ENCODE measurements around the gene CDH10. TPM values are rescaled to one million over a fixed set of nuclear protein-coding genes. Genes with fewer than 3 reads are reported as not detected.

Gene CDH10
- polyA plus RNA-seq, 1 donor from 2014 or later, result 5.3 TPM

- Histone ChIP-seq H3K9ac (ENCODE audit: low read length) (no peak overlapping the region), H3K4me2 (ENCODE audit: low read length) (no peak overlapping the region), H2AFZ (ENCODE audit: low read depth, low read length) (no peak overlapping the region), H3K36me3 (ENCODE audit: insufficient read depth, low read length) (no peaks in the 10 kb centered on the region), H3K9me2 (ENCODE audit: insufficient read depth, low read length) (no peaks in the 10 kb centered on the region), H4K20me1 (ENCODE audit: insufficient read depth) (no peaks in the 10 kb centered on the region), H3F3A (ENCODE audit: insufficient read depth, low read length, poor library complexity, severe bottlenecking) (no peaks in the 10 kb centered on the region), H3K27ac (ENCODE audit: low read length) (no peak overlapping the region), H3K27me3 (ENCODE audit: insufficient read depth, low read depth, low read length) (no peaks in the 10 kb centered on the region), H3K79me2 (replicated peaks; ENCODE audit: insufficient read depth, low read length) (no peaks in the 10 kb centered on the region), H3K4me3 (ENCODE audit: low read length) (no peak overlapping the region), H3K9me3 (ENCODE audit: low read length) (no peaks in the 10 kb centered on the region)
- TF ChIP-seq, protein P1, sequence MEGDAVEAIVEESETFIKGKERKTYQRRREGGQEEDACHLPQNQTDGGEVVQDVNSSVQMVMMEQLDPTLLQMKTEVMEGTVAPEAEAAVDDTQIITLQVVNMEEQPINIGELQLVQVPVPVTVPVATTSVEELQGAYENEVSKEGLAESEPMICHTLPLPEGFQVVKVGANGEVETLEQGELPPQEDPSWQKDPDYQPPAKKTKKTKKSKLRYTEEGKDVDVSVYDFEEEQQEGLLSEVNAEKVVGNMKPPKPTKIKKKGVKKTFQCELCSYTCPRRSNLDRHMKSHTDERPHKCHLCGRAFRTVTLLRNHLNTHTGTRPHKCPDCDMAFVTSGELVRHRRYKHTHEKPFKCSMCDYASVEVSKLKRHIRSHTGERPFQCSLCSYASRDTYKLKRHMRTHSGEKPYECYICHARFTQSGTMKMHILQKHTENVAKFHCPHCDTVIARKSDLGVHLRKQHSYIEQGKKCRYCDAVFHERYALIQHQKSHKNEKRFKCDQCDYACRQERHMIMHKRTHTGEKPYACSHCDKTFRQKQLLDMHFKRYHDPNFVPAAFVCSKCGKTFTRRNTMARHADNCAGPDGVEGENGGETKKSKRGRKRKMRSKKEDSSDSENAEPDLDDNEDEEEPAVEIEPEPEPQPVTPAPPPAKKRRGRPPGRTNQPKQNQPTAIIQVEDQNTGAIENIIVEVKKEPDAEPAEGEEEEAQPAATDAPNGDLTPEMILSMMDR (IDR thresholded peaks at IDR 0.05; ENCODE audit: poor library complexity, severe bottlenecking), result no peak
- TF ChIP-seq MXI1 (conservative IDR thresholded peaks at IDR 0.05; ENCODE audit: poor library complexity, severe bottlenecking) (no peak), EZH2 (IDR thresholded peaks at IDR 0.05; ENCODE audit: borderline replicate concordance, insufficient read depth, low read length, poor library complexity, severe bottlenecking) (no peak)
These were observed 28.2 kb downstream of the CDH10 start for GRCh38 chr5:24616566-24616965.

DNA sequence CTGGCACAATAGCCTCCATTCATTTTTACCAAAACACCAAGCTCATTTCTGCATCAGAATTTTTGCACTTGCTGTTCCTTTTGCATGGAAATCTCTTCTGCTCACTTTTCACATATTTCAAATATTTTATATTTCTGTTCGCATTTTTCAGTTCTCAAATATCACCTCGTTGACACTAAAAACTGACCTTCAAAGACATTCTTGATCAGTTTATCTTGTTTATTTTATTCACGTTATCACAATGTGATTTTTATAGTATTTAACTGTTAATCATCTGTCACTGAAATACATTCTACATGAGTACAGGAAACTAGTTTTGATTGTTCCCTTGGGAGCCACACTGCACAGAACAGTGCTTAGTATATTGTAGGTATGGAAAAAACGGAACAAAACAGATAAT lies 29.6 kb downstream of the CDH10 start:
- no peak overlapping the region for H3K4me2 ChIP-seq (ENCODE audit: low read length)
- H3K9me2 ChIP-seq (ENCODE audit: insufficient read depth, low read length), result no peaks in the 10 kb centered on the region
- no peak for TF ChIP-seq SMC3 (conservative IDR thresholded peaks at IDR 0.05; ENCODE audit: poor library complexity)
- no peak for TF ChIP-seq MXI1 (conservative IDR thresholded peaks at IDR 0.05; ENCODE audit: poor library complexity, severe bottlenecking)
- TF ChIP-seq RAD21 (conservative IDR thresholded peaks at IDR 0.05), result no peak
- TF ChIP-seq, protein P2, sequence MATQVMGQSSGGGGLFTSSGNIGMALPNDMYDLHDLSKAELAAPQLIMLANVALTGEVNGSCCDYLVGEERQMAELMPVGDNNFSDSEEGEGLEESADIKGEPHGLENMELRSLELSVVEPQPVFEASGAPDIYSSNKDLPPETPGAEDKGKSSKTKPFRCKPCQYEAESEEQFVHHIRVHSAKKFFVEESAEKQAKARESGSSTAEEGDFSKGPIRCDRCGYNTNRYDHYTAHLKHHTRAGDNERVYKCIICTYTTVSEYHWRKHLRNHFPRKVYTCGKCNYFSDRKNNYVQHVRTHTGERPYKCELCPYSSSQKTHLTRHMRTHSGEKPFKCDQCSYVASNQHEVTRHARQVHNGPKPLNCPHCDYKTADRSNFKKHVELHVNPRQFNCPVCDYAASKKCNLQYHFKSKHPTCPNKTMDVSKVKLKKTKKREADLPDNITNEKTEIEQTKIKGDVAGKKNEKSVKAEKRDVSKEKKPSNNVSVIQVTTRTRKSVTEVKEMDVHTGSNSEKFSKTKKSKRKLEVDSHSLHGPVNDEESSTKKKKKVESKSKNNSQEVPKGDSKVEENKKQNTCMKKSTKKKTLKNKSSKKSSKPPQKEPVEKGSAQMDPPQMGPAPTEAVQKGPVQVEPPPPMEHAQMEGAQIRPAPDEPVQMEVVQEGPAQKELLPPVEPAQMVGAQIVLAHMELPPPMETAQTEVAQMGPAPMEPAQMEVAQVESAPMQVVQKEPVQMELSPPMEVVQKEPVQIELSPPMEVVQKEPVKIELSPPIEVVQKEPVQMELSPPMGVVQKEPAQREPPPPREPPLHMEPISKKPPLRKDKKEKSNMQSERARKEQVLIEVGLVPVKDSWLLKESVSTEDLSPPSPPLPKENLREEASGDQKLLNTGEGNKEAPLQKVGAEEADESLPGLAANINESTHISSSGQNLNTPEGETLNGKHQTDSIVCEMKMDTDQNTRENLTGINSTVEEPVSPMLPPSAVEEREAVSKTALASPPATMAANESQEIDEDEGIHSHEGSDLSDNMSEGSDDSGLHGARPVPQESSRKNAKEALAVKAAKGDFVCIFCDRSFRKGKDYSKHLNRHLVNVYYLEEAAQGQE (IDR thresholded peaks at IDR 0.05; ENCODE audit: borderline replicate concordance), result no peak
- TF ChIP-seq POLR2AphosphoS5 (IDR thresholded peaks at IDR 0.05), result no peak
- TF ChIP-seq EZH2 (IDR thresholded peaks at IDR 0.05; ENCODE audit: borderline replicate concordance, insufficient read depth, low read length, poor library complexity, severe bottlenecking), result no peak
- no peak for TF ChIP-seq TAF1 (IDR thresholded peaks at IDR 0.05; ENCODE audit: low read depth)
- no peaks in the 10 kb centered on the region for H4K20me1 ChIP-seq (ENCODE audit: insufficient read depth)
- no peak overlapping the region for H2AFZ ChIP-seq (ENCODE audit: low read depth, low read length)
- no peaks in the 10 kb centered on the region for H3K27me3 ChIP-seq (ENCODE audit: insufficient read depth, low read depth, low read length)
- H3K4me3 ChIP-seq (ENCODE audit: low read length), result no peak overlapping the region
- no peak overlapping the region for H3K9ac ChIP-seq (ENCODE audit: low read length)
- no peaks in the 10 kb centered on the region for H3K79me2 ChIP-seq (replicated peaks; ENCODE audit: insufficient read depth, low read length)
- no peaks in the 10 kb centered on the region for H3K9me3 ChIP-seq (ENCODE audit: low read length)
- no peaks in the 10 kb centered on the region for H3F3A ChIP-seq (ENCODE audit: insufficient read depth, low read length, poor library complexity, severe bottlenecking)
- H3K27ac ChIP-seq (ENCODE audit: low read length), result no peak overlapping the region
- no peaks in the 10 kb centered on the region for H3K36me3 ChIP-seq (ENCODE audit: insufficient read depth, low read length)

DNA sequence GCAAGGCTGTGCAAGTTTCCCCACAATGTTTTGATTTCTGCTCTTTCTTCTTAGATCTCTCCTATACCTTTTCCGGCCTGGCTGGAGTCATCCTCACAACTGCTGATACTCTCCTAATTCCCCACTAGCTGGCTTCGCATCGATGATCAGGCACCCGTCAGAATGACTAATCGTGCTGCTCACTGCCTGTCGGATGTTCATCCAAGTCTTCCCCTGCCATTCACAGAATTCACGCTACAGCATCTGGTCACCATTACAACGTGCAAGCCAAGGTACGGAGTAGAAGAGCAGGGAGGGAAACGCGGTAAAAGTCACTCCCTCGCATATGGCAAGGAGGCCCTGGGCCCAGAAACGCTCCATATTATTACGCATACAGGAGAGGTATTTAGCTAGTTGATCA lies 35.1 kb downstream of the CDH10 start:
- no peak for TF ChIP-seq EZH2 (IDR thresholded peaks at IDR 0.05; ENCODE audit: borderline replicate concordance, insufficient read depth, low read length, poor library complexity, severe bottlenecking)
- TF ChIP-seq RAD21 (conservative IDR thresholded peaks at IDR 0.05), result no peak
- no peak for TF ChIP-seq TAF1 (IDR thresholded peaks at IDR 0.05; ENCODE audit: low read depth)
- no peak for TF ChIP-seq MXI1 (conservative IDR thresholded peaks at IDR 0.05; ENCODE audit: poor library complexity, severe bottlenecking)
- TF ChIP-seq POLR2AphosphoS5 (IDR thresholded peaks at IDR 0.05), result no peak
- TF ChIP-seq SMC3 (conservative IDR thresholded peaks at IDR 0.05; ENCODE audit: poor library complexity), result no peak
- no peak for TF ChIP-seq EP300 (conservative IDR thresholded peaks at IDR 0.05; ENCODE audit: poor library complexity, severe bottlenecking)
- TF ChIP-seq, protein P2 (IDR thresholded peaks at IDR 0.05; ENCODE audit: borderline replicate concordance), result no peak
- TF ChIP-seq, protein P1 (IDR thresholded peaks at IDR 0.05; ENCODE audit: poor library complexity, severe bottlenecking), result no peak
- Histone ChIP-seq H3K9ac (ENCODE audit: low read length) (no peak overlapping the region), H3K9me2 (ENCODE audit: insufficient read depth, low read length) (no peaks in the 10 kb centered on the region), H3K36me3 (ENCODE audit: insufficient read depth, low read length) (no peaks in the 10 kb centered on the region), H3K4me3 (ENCODE audit: low read length) (no peak overlapping the region), H3K4me2 (ENCODE audit: low read length) (no peak overlapping the region), H3F3A (ENCODE audit: insufficient read depth, low read length, poor library complexity, severe bottlenecking) (no peaks in the 10 kb centered on the region), H4K20me1 (ENCODE audit: insufficient read depth) (no peaks in the 10 kb centered on the region), H3K27ac (ENCODE audit: low read length) (no peak overlapping the region), H3K79me2 (replicated peaks; ENCODE audit: insufficient read depth, low read length) (no peaks in the 10 kb centered on the region), H3K27me3 (ENCODE audit: insufficient read depth, low read depth, low read length) (no peaks in the 10 kb centered on the region), H2AFZ (ENCODE audit: low read depth, low read length) (no peak overlapping the region), H3K9me3 (ENCODE audit: low read length) (no peaks in the 10 kb centered on the region)

Measured in neural cell (in vitro differentiated cells).